GM19193 (cell line): ENCODE measurements around the gene LGALS8.

Source experiments
- POLR2A ChIP-seq: IDR thresholded peaks from 4 replicates; pipeline ENCODE4 v1.6.1; 2011; ENCODE audit not compliant: insufficient read depth, insufficient read length; ENCODE audit errors: extremely low read depth

LGALS8 gene

DNA sequence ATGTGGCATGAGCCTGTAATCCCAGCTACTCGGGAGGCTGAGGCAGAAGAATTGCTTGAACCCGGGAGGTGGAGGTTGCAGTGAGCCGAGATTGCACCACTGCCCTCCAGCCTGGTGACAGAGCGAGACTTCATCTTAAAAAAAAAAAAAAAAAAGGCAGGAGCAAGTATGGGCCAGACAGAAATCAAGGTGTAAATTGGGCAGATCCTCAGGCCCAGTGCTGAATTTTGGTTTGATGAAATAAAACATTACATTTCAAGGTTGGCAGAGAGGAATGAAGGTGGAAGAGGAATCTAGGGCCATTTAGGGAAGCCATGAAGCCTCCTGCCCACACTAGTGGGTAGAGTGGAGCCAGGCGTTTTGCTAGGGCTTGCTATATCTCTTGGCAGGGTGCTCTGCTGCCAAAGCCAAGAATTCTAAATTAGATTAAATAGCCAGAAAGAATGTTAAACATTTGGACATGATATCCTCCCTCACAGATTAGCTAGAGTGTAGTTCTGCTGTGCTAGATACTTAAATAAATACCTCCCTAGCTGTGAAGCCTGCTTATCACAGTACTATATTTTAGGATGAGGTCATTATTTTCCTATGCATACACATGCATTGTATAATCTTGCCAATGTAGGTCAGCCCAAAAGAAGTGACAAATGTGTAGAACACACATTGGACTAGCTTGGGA, 16.6 kb upstream of the LGALS8 start:
- no peak for TF ChIP-seq POLR2A

GRCh38 chr1:236508593-236509027, 15.2 kb upstream of the LGALS8 start:
- no peak for TF ChIP-seq POLR2A

- TF ChIP-seq POLR2A, result no peak
Observed at GRCh38 chr1:236509203-236509602, 14.6 kb upstream of the LGALS8 start.

DNA sequence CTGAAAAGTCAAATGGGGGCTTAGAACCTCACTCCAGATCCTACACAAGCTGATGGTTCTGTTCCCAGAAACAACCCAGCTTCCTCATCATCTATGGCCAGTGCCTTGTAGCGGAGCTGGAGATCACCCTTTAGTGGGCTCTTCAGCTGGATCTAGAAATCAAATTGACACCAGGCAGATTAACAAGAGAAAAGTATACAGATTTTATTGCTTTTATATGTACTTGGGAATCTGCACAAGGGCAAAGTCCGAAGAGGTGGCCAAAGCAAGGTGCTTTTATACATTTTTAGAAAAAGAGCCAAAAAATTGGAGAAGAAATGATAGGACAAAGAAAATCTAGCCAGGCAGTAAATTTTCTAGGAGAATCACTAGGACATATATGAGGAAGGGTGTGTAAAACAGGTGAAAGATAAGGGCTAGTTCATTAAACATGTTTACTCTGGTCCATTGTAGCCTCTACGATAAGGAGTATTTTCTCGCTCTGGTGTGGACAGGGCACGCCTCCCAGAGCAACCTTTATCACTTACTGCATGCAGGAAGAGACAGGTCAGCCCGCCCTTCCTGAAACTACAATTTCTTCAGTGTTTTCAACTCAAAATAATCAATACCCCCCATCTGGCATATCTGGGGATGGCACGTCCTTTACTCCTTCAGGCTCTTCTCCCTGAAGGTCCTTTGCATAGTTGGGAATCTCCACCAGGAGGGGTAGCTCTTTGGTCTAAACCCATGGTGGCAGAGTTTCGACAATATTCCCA, 14.0 kb upstream of the LGALS8 start:
- no peak for TF ChIP-seq POLR2A

DNA sequence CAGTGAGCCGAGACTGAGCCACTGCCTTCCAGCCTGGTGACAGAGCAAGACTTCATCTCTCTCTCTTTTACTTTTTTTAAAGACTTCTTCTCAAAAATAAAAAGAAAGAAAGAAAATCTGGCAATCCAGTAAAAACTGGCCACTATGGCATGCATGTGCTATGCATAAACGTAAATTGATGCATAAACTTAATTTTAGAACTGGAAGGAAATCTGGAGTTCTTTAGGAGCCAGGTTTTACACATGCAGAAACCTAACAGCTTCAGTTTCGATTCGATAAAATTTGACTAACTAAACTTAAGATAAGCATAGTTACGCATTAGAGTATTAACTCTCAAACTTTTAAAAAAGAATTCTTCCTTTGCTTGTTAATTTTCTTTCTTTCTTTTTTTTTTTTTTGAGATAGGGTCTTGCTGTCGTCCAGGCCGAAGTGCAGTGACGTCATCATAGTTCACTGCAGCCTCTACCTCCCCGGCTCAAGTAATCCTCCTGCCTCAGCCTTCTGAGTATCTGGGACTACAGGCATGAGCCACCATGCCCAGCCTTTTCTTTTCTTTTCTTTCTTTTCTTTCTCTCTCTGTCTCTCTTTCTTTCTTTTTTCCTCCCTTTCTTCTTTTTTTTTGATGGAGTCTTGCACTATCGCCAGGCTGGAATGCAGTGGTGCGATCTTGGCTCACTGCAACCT, 11.9 kb upstream of the LGALS8 start:
- no peak for TF ChIP-seq POLR2A

GRCh38 chr1:236514703-236515442, 8.9 kb upstream of the LGALS8 start:
- TF ChIP-seq POLR2A, result no peak

- no peak for TF ChIP-seq POLR2A
Observed at GRCh38 chr1:236515443-236515958, 8.3 kb upstream of the LGALS8 start.

DNA sequence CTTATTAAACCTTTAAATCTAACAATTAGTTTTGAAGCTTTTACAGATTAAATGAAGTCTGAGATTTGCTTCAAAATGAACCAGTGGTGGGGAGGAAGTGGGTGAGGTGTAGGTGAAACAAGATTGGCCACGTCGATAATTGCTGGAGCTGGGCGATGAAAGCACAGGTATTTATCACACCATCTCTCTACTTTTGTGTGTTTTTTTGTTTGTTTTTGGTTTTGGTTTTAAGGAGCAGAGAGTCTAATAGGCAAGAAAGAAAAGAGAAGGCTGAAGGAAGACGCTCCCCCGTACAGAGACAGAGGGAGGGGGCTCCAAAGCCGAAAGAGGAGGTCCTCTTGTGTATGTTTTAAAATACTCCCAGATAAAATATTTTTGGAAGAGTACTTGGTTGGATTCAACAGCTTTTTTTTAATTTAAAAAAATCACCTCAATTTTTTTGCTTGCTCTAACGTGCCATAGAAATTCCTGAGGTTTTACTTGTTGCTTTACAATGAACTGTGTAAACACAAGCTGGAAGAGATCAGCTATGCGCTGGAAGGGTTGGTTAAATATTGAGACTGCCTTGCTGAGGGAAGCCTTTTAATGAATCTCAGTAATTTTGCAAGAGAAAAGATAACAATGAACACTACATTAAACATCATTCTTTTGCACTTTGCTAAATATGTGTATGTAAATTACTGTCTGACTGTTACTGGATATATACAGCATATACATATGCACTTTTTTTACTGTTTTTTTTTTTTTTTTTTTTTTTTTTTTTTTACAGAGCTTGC, 6.7 kb upstream of the LGALS8 start:
- no peak for TF ChIP-seq POLR2A

DNA sequence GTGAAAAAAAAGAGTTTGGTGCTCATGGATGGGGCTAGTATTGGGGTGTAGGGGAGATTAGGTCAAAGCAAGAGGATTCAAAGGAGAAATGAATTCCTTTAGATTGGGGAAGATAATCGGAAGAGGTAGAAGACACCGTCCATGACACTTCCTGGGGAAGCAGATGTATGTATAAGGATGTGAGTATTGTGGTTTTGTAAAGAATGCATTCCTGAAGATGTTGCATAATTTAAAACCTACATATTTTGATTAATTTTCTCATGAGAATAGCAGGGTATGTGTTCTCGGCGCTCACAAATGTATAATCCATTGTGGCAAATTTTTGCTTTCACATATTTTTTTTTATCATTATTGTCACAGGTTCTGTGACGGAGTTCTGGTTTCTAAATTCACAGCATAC, 5.5 kb upstream of the LGALS8 start:
- TF ChIP-seq POLR2A, result no peak

GRCh38 chr1:236520445-236521005, 3.3 kb upstream of the LGALS8 start:
- TF ChIP-seq POLR2A, result no peak

GRCh38 chr1:236522937-236523703, 662 bp upstream of the LGALS8 start:
- TF ChIP-seq POLR2A, result no peak

DNA sequence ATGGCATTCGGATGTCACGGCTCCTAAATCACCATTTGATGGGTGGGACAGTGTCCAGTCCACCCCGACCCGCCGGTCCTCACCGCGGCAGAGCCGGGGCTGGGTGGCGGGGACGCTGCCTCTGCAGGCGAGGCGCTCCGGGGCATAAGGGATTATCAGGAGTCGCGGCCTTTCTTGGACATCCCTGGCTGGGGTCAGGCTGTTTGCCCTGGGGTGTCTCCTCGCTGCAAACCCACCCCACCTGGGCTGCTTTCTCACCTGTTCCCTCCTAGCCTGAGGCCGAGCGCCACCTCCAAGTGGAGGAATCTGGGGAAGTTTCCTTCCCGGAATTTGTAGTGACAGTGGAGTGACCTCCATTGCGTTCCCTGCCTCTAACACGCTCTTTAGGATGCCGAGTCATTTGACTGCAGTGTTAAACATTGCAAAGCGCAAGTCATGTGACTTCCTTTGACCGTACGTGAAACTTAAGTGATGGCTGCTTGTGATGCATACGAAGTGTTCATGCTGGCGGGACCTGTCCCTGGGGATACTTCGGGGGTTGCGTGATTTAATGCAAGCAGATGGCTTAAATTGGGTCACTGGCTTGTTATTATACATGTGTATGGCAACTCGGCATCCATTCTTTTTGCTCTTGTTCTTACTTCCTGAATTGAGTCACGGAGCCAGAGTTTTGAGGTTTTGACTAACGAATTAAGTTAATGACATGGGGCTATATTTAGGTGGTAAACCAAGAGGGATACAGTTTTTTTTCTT, 536 bp downstream of the LGALS8 start:
- TF ChIP-seq POLR2A, result no peak

- TF ChIP-seq POLR2A, result no peak
Observed at GRCh38 chr1:236524895-236525184, 1.1 kb downstream of the LGALS8 start.

DNA sequence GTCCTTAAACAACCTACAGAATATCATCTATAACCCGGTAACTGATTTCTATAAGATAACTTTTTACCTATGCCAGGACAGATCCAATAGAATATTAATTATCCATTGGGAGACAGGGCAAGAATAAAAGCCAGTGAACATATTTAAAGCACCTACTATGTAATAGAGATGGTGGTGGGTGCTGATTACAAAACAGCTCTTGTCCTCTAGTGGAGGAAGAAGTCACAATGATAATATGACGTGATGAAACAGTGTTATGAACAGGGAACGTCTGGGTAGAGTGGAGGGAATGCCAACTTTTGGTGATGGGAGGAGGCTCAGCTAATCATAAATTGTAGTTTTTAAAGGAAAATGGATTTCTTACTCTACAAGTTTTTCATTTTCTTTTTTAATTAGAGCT, 2.3 kb downstream of the LGALS8 start:
- no peak for TF ChIP-seq POLR2A
